Activated naive CD8-positive, alpha-beta T cell (primary cell): ENCODE results near the gene PIK3R3.
"Not testable (repeated sequence)": the region's sequence is repeated elsewhere in the genome, so short reads cannot be mapped to it uniquely, and the experiment has no call there.

ENCODE experiments used
- H3K27ac Mint-ChIP-seq: one replicate; pipeline ENCODE4 v1.8.0; 2021; ENCODE audit warnings: mixed read lengths
- H3K27me3 Mint-ChIP-seq: one replicate; pipeline ENCODE4 v1.8.0; 2021; ENCODE audit warnings: mixed read lengths
- H3K36me3 Mint-ChIP-seq: one replicate; pipeline ENCODE4 v1.8.0; 2021; ENCODE audit warnings: mixed read lengths
- H3K4me1 Mint-ChIP-seq: one replicate; pipeline ENCODE4 v1.8.0; 2021; ENCODE audit warnings: low read depth, mixed read lengths
- H3K4me3 Mint-ChIP-seq: one replicate; pipeline ENCODE4 v1.8.0; 2021; ENCODE audit warnings: mild to moderate bottlenecking, mixed read lengths
- H3K9me3 Mint-ChIP-seq: one replicate; pipeline ENCODE4 v1.8.0; 2021; ENCODE audit warnings: low read depth, mixed read lengths

The PIK3R3 gene

GRCh38 chr1:46072975-46073374 is 59.5 kb downstream of the PIK3R3 start:
- Mint-ChIP-seq H3K9me3 (no peaks in the 10 kb centered on the region), H3K36me3 (no peaks in the 10 kb centered on the region), H3K27ac (no peak overlapping the region), H3K4me3 (no peak overlapping the region), H3K27me3 (no peaks in the 10 kb centered on the region), H3K4me1 (no peaks in the 10 kb centered on the region)

GRCh38 chr1:46070164-46070814 is 62.1 kb downstream of the PIK3R3 start:
- peaks cover 4% of the 10 kb centered on the region for H3K4me1 Mint-ChIP-seq
- no peak overlapping the region for H3K4me3 Mint-ChIP-seq
- no peak overlapping the region for H3K27ac Mint-ChIP-seq

GRCh38 chr1:46068525-46068924 is 63.9 kb downstream of the PIK3R3 start:
- H3K4me1 Mint-ChIP-seq, result peaks cover 11% of the 10 kb centered on the region
- H3K27ac Mint-ChIP-seq, result no peak overlapping the region
- H3K9me3 Mint-ChIP-seq, result no peaks in the 10 kb centered on the region
- H3K36me3 Mint-ChIP-seq, result no peaks in the 10 kb centered on the region
- no peaks in the 10 kb centered on the region for H3K27me3 Mint-ChIP-seq
- no peak overlapping the region for H3K4me3 Mint-ChIP-seq

More at GRCh38 chr1:46070164-46070814, 62.1 kb downstream of the PIK3R3 start:
- no peaks in the 10 kb centered on the region for H3K9me3 Mint-ChIP-seq
- H3K27me3 Mint-ChIP-seq, result no peaks in the 10 kb centered on the region
- H3K36me3 Mint-ChIP-seq, result no peaks in the 10 kb centered on the region

DNA sequence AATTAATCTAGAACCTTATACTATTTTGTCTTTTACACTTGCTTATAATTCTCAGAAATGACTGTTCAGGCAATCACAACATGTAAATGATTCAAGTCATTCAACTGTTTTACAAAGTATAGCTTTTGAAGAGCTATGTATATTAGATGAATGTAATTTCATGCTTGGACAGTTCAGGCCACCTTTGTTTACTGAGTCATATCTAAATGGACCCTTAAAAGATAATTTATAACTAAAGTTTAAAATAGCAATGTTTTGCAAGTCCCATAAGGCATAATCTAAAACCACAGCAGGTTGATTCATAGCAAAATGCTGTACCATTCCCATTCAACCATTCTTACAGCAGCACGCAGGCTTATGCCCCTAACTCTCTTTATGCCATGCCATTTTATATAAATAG is 64.8 kb downstream of the PIK3R3 start:
- no peaks in the 10 kb centered on the region for H3K9me3 Mint-ChIP-seq
- H3K27ac Mint-ChIP-seq, result no peak overlapping the region
- H3K36me3 Mint-ChIP-seq, result no peaks in the 10 kb centered on the region
- H3K4me1 Mint-ChIP-seq, result peaks cover 15% of the 10 kb centered on the region
- no peak overlapping the region for H3K4me3 Mint-ChIP-seq
- no peaks in the 10 kb centered on the region for H3K27me3 Mint-ChIP-seq

DNA sequence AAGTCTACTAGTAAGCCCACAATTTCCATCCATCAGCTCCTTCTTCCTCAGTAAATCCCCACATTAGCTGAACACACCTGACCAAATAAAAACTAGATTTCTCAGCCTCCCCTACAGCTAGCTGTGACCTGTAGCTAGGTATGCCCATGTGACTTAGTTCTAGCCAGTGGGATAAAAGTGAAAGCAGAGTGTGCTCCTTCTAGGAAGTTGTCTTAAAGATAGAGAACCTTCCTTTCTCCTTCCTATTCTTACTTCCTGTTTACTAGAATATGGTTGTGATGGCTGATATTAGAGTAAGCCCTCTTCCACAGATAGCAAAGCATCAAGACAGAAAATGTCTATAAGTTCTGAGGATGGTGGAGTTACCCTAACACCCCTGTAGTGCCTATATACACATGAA is 67.0 kb downstream of the PIK3R3 start:
- Mint-ChIP-seq H3K4me3 (peak overlapping the region; percentile 66), H3K4me1 (peaks cover 20% of the 10 kb centered on the region), H3K27ac (peak overlapping the region; percentile 84), H3K36me3 (no peaks in the 10 kb centered on the region), H3K27me3 (no peaks in the 10 kb centered on the region), H3K9me3 (no peaks in the 10 kb centered on the region)

- peaks cover 20% of the 10 kb centered on the region for H3K4me1 Mint-ChIP-seq
- H3K27me3 Mint-ChIP-seq, result no peaks in the 10 kb centered on the region
- H3K9me3 Mint-ChIP-seq, result no peaks in the 10 kb centered on the region
- peak overlapping the region; percentile 3 for H3K27ac Mint-ChIP-seq
- no peak overlapping the region for H3K4me3 Mint-ChIP-seq
- H3K36me3 Mint-ChIP-seq, result no peaks in the 10 kb centered on the region
Observed at GRCh38 chr1:46064708-46065107, 67.7 kb downstream of the PIK3R3 start.

DNA sequence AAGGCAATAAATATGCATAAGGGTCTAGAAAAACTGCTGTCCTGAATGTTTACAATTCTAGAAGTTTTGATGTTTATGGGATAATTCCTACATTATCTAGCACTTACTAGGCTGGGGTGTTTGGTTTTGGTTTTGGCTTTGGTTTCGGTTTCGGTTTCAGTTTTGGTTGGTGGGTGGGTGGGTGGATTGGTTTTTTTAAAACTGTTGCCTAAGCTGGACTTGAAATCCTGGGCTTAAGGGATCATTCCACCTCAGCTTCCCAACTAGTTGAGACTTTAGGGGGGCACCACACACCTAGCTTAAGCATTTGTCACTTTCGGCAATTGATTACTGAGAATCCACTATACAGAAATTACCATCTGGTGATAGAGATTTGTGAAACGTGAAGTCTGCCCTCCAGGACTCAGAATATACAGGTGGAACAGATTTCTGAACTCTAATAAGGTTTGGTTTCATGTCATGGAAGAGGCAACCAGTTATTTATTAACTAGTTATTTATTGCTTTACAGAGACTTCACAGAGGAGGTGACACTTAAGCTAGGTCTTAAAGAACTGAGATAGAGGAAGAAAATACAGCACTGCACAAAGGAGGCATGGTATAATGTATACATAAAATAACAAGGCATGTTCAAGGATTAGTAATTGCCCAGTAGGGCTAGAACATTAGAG is 69.6 kb downstream of the PIK3R3 start:
- H3K4me3 Mint-ChIP-seq, result no peak overlapping the region
- H3K9me3 Mint-ChIP-seq, result no peaks in the 10 kb centered on the region
- H3K4me1 Mint-ChIP-seq, result peaks cover 20% of the 10 kb centered on the region
- H3K36me3 Mint-ChIP-seq, result no peaks in the 10 kb centered on the region
- no peaks in the 10 kb centered on the region for H3K27me3 Mint-ChIP-seq
- H3K27ac Mint-ChIP-seq, result no peak overlapping the region

- peaks cover 6% of the 10 kb centered on the region for H3K9me3 Mint-ChIP-seq
- H3K4me3 Mint-ChIP-seq, result no peak overlapping the region
- no peaks in the 10 kb centered on the region for H3K27me3 Mint-ChIP-seq
Observed at GRCh38 chr1:46061146-46061545, 71.3 kb downstream of the PIK3R3 start.

DNA sequence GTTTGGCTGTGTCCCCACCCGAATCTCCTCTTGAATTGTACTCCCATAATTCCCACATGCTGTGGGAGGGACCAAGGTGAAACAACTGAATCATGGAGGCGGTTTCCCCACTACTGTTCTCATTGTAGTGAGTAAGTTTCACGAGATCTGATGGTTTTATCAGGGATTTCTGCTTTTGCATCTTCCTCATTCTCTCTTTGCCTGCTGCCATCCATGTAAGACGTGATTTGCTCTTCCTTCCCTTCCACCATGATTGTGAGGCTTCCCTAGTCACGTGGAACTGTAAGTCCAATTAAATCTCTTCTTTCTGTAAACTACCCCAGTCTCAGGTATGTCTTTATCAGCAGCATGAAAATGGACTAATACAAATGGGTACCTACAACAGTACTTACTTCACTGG is 73.5 kb downstream of the PIK3R3 start:
- no peak overlapping the region for H3K27ac Mint-ChIP-seq
- peaks cover 9% of the 10 kb centered on the region for H3K4me1 Mint-ChIP-seq
- peaks cover 3% of the 10 kb centered on the region for H3K36me3 Mint-ChIP-seq
- peaks cover 6% of the 10 kb centered on the region for H3K9me3 Mint-ChIP-seq
- H3K27me3 Mint-ChIP-seq, result no peaks in the 10 kb centered on the region
- no peak overlapping the region for H3K4me3 Mint-ChIP-seq

More at GRCh38 chr1:46061146-46061545, 71.3 kb downstream of the PIK3R3 start:
- Mint-ChIP-seq H3K4me1 (peaks cover 20% of the 10 kb centered on the region), H3K36me3 (peaks cover 3% of the 10 kb centered on the region), H3K27ac (no peak overlapping the region)

- no peak overlapping the region for H3K27ac Mint-ChIP-seq
- H3K9me3 Mint-ChIP-seq, result peaks cover 6% of the 10 kb centered on the region
- peaks cover 6% of the 10 kb centered on the region for H3K4me1 Mint-ChIP-seq
- no peak overlapping the region for H3K4me3 Mint-ChIP-seq
- peaks cover 3% of the 10 kb centered on the region for H3K36me3 Mint-ChIP-seq
- no peaks in the 10 kb centered on the region for H3K27me3 Mint-ChIP-seq
Observed at GRCh38 chr1:46057781-46058180, 74.6 kb downstream of the PIK3R3 start.

DNA sequence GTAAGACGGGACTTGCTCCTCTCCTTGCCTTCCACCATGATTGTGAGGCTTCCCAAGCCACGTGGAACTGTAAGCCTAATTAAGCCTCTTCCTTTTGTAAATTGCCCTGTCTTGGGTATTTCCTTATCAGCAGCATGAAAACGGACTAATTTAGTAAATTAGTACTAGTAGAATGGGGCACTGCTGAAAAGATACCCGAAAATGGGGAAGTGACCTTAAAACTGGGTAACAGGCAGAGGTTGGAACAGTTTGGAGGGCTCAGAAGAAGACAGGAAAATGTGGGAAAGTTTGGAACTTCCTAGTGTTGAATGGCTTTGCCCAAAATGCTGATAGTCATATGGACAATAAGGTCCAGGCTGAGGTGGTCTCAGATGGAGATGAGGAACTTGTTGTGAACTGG is 75.2 kb downstream of the PIK3R3 start:
- H3K27ac Mint-ChIP-seq, H3K4me1 Mint-ChIP-seq, H3K27me3 Mint-ChIP-seq, H3K36me3 Mint-ChIP-seq, H3K9me3 Mint-ChIP-seq, H3K4me3 Mint-ChIP-seq: not testable (repeated sequence)

- Mint-ChIP-seq H3K9me3 (peaks cover 6% of the 10 kb centered on the region), H3K4me3 (no peak overlapping the region), H3K36me3 (peaks cover 3% of the 10 kb centered on the region), H3K4me1 (no peaks in the 10 kb centered on the region), H3K27ac (no peak overlapping the region), H3K27me3 (no peaks in the 10 kb centered on the region)
Observed at GRCh38 chr1:46056325-46056724, 76.1 kb downstream of the PIK3R3 start.

GRCh38 chr1:46053734-46054133 is 78.7 kb downstream of the PIK3R3 start:
- Mint-ChIP-seq H3K4me3 (no peak overlapping the region), H3K9me3 (peaks cover 6% of the 10 kb centered on the region), H3K27me3 (no peaks in the 10 kb centered on the region), H3K36me3 (peaks cover 3% of the 10 kb centered on the region), H3K27ac (no peak overlapping the region), H3K4me1 (no peaks in the 10 kb centered on the region)

DNA sequence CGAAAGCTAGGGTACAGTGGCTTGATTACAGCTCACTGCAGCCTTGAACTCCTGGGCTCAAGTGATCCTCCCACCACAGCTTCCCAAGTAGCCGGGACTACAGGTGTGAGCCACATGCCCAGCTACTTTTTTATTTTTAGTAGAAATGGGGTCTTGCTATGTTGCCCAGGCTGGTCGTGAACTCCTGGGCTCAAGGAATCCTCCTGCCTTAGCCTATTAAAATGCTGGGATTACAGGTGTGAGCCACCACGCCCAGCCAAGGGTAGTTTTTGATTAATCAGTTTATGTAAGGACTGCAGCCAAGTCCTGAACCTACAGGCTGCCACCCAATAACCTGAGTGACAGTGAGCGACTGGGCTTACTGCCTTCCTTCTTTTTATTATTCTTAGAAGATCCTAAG is 88.3 kb downstream of the PIK3R3 start:
- H3K4me3 Mint-ChIP-seq, result no peak overlapping the region
- no peaks in the 10 kb centered on the region for H3K9me3 Mint-ChIP-seq
- H3K4me1 Mint-ChIP-seq, result peaks cover 3% of the 10 kb centered on the region
- peaks cover 2% of the 10 kb centered on the region for H3K27me3 Mint-ChIP-seq
- no peak overlapping the region for H3K27ac Mint-ChIP-seq
- no peaks in the 10 kb centered on the region for H3K36me3 Mint-ChIP-seq

DNA sequence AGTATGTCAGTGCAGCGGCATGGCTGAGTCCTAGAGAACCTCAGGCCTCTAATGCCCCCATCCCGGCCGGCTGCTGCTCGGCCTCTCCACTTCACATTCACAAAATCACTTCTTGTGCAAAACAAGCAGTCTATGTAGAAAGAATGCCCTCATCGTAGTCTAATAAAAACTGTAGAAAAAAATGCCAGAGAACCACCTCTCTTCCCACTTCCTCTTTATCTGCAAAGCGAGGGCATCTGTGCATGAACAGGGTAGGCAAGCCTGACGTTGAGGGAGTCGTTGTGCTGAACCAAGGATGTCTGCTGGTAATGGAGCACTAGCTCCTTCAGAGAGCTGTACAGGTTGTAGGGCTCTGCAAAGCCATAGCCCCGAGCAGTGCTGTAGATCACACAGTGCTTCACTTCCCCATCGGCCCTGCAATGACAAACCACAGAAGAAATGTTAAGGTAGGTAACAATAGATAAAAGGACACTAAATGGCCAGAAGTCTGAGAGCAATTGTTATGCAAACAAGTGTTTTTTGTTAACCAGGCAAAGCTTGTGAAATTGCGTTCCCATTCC is 88.9 kb downstream of the PIK3R3 start:
- Mint-ChIP-seq H3K27ac (no peak overlapping the region), H3K27me3 (peaks cover 2% of the 10 kb centered on the region), H3K36me3 (no peaks in the 10 kb centered on the region), H3K4me1 (peaks cover 3% of the 10 kb centered on the region), H3K4me3 (no peak overlapping the region), H3K9me3 (no peaks in the 10 kb centered on the region)
